Panc1 (cell line): ENCODE data around the gene NT5DC3.

Source experiments
- POLR2AphosphoS5 ChIP-seq: IDR thresholded peaks from 2 replicates; pipeline ENCODE4 v1.6.1; 2012; ENCODE audit warnings: mild to moderate bottlenecking, low read depth, low read length, moderate library complexity
- TF ChIP-seq, protein P1 (sequence below): fragments of 450-650 bp; IDR thresholded peaks from 2 replicates; pipeline ENCODE4 v1.5.1; 2017; ENCODE audit warnings: mild to moderate bottlenecking

GRCh38 chr12:103855036-103855712 is 14.1 kb upstream of the NT5DC3 start:
- TF ChIP-seq, protein P1, sequence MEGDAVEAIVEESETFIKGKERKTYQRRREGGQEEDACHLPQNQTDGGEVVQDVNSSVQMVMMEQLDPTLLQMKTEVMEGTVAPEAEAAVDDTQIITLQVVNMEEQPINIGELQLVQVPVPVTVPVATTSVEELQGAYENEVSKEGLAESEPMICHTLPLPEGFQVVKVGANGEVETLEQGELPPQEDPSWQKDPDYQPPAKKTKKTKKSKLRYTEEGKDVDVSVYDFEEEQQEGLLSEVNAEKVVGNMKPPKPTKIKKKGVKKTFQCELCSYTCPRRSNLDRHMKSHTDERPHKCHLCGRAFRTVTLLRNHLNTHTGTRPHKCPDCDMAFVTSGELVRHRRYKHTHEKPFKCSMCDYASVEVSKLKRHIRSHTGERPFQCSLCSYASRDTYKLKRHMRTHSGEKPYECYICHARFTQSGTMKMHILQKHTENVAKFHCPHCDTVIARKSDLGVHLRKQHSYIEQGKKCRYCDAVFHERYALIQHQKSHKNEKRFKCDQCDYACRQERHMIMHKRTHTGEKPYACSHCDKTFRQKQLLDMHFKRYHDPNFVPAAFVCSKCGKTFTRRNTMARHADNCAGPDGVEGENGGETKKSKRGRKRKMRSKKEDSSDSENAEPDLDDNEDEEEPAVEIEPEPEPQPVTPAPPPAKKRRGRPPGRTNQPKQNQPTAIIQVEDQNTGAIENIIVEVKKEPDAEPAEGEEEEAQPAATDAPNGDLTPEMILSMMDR: no peak
- no peak for TF ChIP-seq POLR2AphosphoS5
